DMS114 treated with DMSO at 0.1 percent for 48 hours (cell line): ENCODE results near the gene CD8B.
"Not testable (repeated sequence)": the region's sequence is repeated elsewhere in the genome, so short reads cannot be mapped to it uniquely, and the experiment has no call there.

Experiments
- DNase-seq: peaks from one replicate; lab custom pipeline; 2025; ENCODE audit not compliant: unreplicated experiment; lab: John Stamatoyannopoulos, UW

The CD8B gene

GRCh38 chr2:86861628-86862379 is at the start of gene CD8B:
Gene CD8B, minus strand, starts transcription at chr2:86861886. Its CDS starts 21 bp downstream, at chr2:86861865.
- DNase-seq, result not testable (repeated sequence)

GRCh38 chr2:86905868-86906267 is 44.2 kb upstream of the CD8B start:
- DNase-seq, result not testable (repeated sequence)

- DNase-seq, result not testable (repeated sequence)
These were observed 39.0 kb upstream of the CD8B start for GRCh38 chr2:86900687-86901086.

- DNase-seq, result not testable (repeated sequence)
These were observed 24.3 kb upstream of the CD8B start for GRCh38 chr2:86886026-86886425.

- DNase-seq, result not testable (repeated sequence)
These were observed 21.2 kb upstream of the CD8B start for GRCh38 chr2:86882865-86883264.

GRCh38 chr2:86882118-86882665 is 20.5 kb upstream of the CD8B start:
- not testable (repeated sequence) for DNase-seq

GRCh38 chr2:86878986-86879385 is 17.3 kb upstream of the CD8B start:
- DNase-seq, result not testable (repeated sequence)

- DNase-seq, result not testable (repeated sequence)
These were observed 9.3 kb upstream of the CD8B start for GRCh38 chr2:86870941-86871340.

GRCh38 chr2:86868895-86869468 is 7.3 kb upstream of the CD8B start:
- DNase-seq, result not testable (repeated sequence)

- not testable (repeated sequence) for DNase-seq
These were observed 656 bp upstream of the CD8B start for GRCh38 chr2:86862380-86862703.

- DNase-seq, result not testable (repeated sequence)
These were observed 511 bp downstream of the CD8B start for GRCh38 chr2:86861175-86861574.

GRCh38 chr2:86860573-86860972 is 1.1 kb downstream of the CD8B start:
- not testable (repeated sequence) for DNase-seq

- DNase-seq, result not testable (repeated sequence)
These were observed 4.0 kb downstream of the CD8B start for GRCh38 chr2:86857688-86858087.

- not testable (repeated sequence) for DNase-seq
These were observed 5.2 kb downstream of the CD8B start for GRCh38 chr2:86856498-86856897.

- not testable (repeated sequence) for DNase-seq
These were observed 5.7 kb downstream of the CD8B start for GRCh38 chr2:86855981-86856380.

GRCh38 chr2:86851581-86851980 is 10.1 kb downstream of the CD8B start:
- not testable (repeated sequence) for DNase-seq

GRCh38 chr2:86842607-86843234 is 19.0 kb downstream of the CD8B start:
- DNase-seq, result not testable (repeated sequence)

GRCh38 chr2:86841330-86841729 is 20.4 kb downstream of the CD8B start:
- not testable (repeated sequence) for DNase-seq

GRCh38 chr2:86839871-86840548 is 21.7 kb downstream of the CD8B start:
- DNase-seq, result not testable (repeated sequence)

GRCh38 chr2:86839455-86839854 is 22.2 kb downstream of the CD8B start:
- DNase-seq, result not testable (repeated sequence)

- DNase-seq, result not testable (repeated sequence)
These were observed 24.0 kb downstream of the CD8B start for GRCh38 chr2:86837714-86838113.
